A549 (cell line): Measurements from ENCODE around the gene C2.

Experiments
- BHLHE40 ChIP-seq: IDR thresholded peaks from 2 replicates; pipeline ENCODE4 v1.6.1; 2012; ENCODE audit warnings: low read depth, low read length, inconsistent platforms
- CBX8 ChIP-seq: fragments of 200-600 bp; sonication (generic); IDR thresholded peaks from 2 replicates; pipeline ENCODE4 v1.6.1; 2016
- CTCF ChIP-seq: fragments of >200 bp; sonication (Bioruptor Twin); formaldehyde crosslinking; IDR thresholded peaks from 3 replicates; pipeline ENCODE4 v1.5.1; 2016
- KDM1A ChIP-seq: fragments of 200-600 bp; sonication (generic); IDR thresholded peaks from 2 replicates; pipeline ENCODE4 v1.6.1; 2016; ENCODE audit warnings: low read depth, mild to moderate bottlenecking
- MAFK ChIP-seq: fragments of 450-650 bp; IDR thresholded peaks from 2 replicates; pipeline ENCODE4 v1.6.1; 2014; ENCODE audit not compliant: partially characterized antibody
- MYC ChIP-seq: IDR thresholded peaks from 2 replicates; pipeline ENCODE4 v1.6.1; 2012; ENCODE audit warnings: mild to moderate bottlenecking, inconsistent platforms, low read length, improper control_type of control experiment, borderline replicate concordance
- NFE2L2 ChIP-seq: fragments of 150-350 bp; conservative IDR thresholded peaks from 2 replicates; pipeline ENCODE4 v1.6.1; 2014; ENCODE audit warnings: low read length
- NR3C1 ChIP-seq: fragments of >200 bp; sonication (Bioruptor Twin); formaldehyde crosslinking; IDR thresholded peaks from 3 replicates; pipeline ENCODE4 v1.6.1; 2017
- POLR2A ChIP-seq: IDR thresholded peaks from 2 replicates; pipeline ENCODE4 v1.6.1; 2012; ENCODE audit warnings: mild to moderate bottlenecking, low read length
- RAD21 ChIP-seq, 2 experiments: fragments of >200 bp in 1 of 2; sonication (Bioruptor Twin) in 1 of 2; formaldehyde crosslinking in 1 of 2; IDR thresholded peaks in 1 of 2; conservative IDR thresholded peaks in 1 of 2; 2 replicates in 1 of 2; 3 replicates in 1 of 2; pipeline ENCODE4 v1.6.1; 2012 to 2018; ENCODE audit warnings: inconsistent platforms in 1 of 2
- TF ChIP-seq, protein P1 (sequence below): IDR thresholded peaks from 2 replicates; pipeline ENCODE4 v1.6.1; 2012

- TF ChIP-seq, protein P1, sequence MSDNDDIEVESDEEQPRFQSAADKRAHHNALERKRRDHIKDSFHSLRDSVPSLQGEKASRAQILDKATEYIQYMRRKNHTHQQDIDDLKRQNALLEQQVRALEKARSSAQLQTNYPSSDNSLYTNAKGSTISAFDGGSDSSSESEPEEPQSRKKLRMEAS, result no peak
- TF ChIP-seq POLR2A (no peak), CTCF (no peak), NFE2L2 (no peak), MAFK (no peak), NR3C1 (no peak), BHLHE40 (no peak), RAD21 (conservative IDR thresholded peaks at IDR 0.05 in 1 of 2, IDR thresholded peaks at IDR 0.05 in 1 of 2) (no peak), MYC (no peak), KDM1A (no peak), CBX8 (no peak)
Observed at GRCh38 chr6:31971279-31971992, 43.9 kb downstream of the C2 start.
